Endothelial cell of umbilical vein (primary cell): ENCODE measurements around the gene PDCD11. TPM values are rescaled to one million over a fixed set of nuclear protein-coding genes. Genes with fewer than 3 reads are reported as not detected.
A peak's percentile ranks its signal among the peaks of the same experiment; 100 is the strongest.

Source experiments
- BruUV-seq: library from RNA; stranded (reverse); fragments of 400-500 nt; replicated peaks from 2 replicates; lab custom pipeline; 2021; lab: Mats Ljungman, UMichigan
- CTCF ChIA-PET: fragments of 300-600, 350-600 bp; sonication (Branson Sonifier 250); formaldehyde crosslinking; loops from one replicate; lab custom pipeline; 2021; ENCODE audit warnings: antibody characterized with exemption, inconsistent platforms; lab: Charles Lee
- POLR2A ChIA-PET: fragments of 300-600, 350-600 bp; sonication (Branson Sonifier 250); formaldehyde crosslinking; loops from one replicate; lab custom pipeline; 2021; ENCODE audit warnings: antibody characterized with exemption, inconsistent platforms; lab: Charles Lee
- DNase-seq: peaks from one replicate; pipeline ENCODE4 v3.0.0-alpha.2; 2011; ENCODE audit warnings: low read depth, low spot score
- FAIRE-seq: peaks from 2 replicates; lab custom pipeline; 2011; peaks lifted over from hg19 to GRCh38; lab: Jason Lieb, UNC
- H2AFZ ChIP-seq: 2 replicates; pipeline ENCODE4 v1.6.0; 2012; ENCODE audit warnings: low read depth, low read length, control low read depth, inconsistent platforms
- H3K27ac ChIP-seq: 2 replicates; pipeline ENCODE4 v1.5.1; 2011; ENCODE audit warnings: low read depth, mild to moderate bottlenecking, control low read depth, low read length, moderate library complexity; ENCODE audit not compliant: insufficient read depth
- H3K27me3 ChIP-seq, 2 experiments: 2 replicates each; pipeline versions ENCODE4 v1.6.0 to v1.6.1; 2011; ENCODE audit warnings: low read length in 2 of 2, mixed read lengths in 1 of 2; ENCODE audit not compliant: control insufficient read depth in 2 of 2, insufficient read depth in 2 of 2
- H3K36me3 ChIP-seq, 2 experiments: 2 replicates in 1 of 2; 3 replicates in 1 of 2; pipeline ENCODE4 v1.5.1; 2011; ENCODE audit warnings: low read length in 2 of 2, mild to moderate bottlenecking in 1 of 2, moderate library complexity in 1 of 2; ENCODE audit not compliant: control insufficient read depth in 2 of 2, insufficient read depth in 2 of 2; ENCODE audit errors: extremely low read depth in 1 of 2
- H3K4me1 ChIP-seq: 3 replicates; pipeline ENCODE4 v1.5.1; 2011; ENCODE audit warnings: mild to moderate bottlenecking, low read length; ENCODE audit not compliant: control insufficient read depth, insufficient read depth; ENCODE audit errors: extremely low read depth
- H3K4me2 ChIP-seq: 2 replicates; pipeline ENCODE4 v1.6.1; 2011; ENCODE audit warnings: low read length, control low read depth, mixed read lengths; ENCODE audit not compliant: insufficient read depth
- H3K4me3 ChIP-seq, 3 experiments: fragments of 200-600 bp in 1 of 3; sonication (generic), shearing (Covaris generic) in 1 of 3; replicated peaks in 1 of 3; 2 replicates each; pipeline ENCODE4 v1.5.1; 2011 to 2016; ENCODE audit warnings: control low read depth in 3 of 3, low read length in 3 of 3, mild to moderate bottlenecking in 2 of 3, inconsistent platforms in 1 of 3, low read depth in 1 of 3, moderate library complexity in 1 of 3; ENCODE audit not compliant: insufficient read depth in 1 of 3
- H3K79me2 ChIP-seq: 2 replicates; pipeline ENCODE4 v1.6.0; 2012; ENCODE audit warnings: low read length, inconsistent platforms; ENCODE audit not compliant: control insufficient read depth, insufficient read depth
- H3K9ac ChIP-seq: replicated peaks from 2 replicates; pipeline ENCODE3; 2011; ENCODE audit warnings: low read length, control low read depth; ENCODE audit not compliant: insufficient read depth; ENCODE audit errors: extremely low read depth
- H3K9me1 ChIP-seq: replicated peaks from 3 replicates; pipeline ENCODE4 v1.6.0; 2011; ENCODE audit warnings: mild to moderate bottlenecking, low read length; ENCODE audit not compliant: control insufficient read depth, insufficient read depth; ENCODE audit errors: extremely low read depth
- H3K9me3 ChIP-seq: replicated peaks from 2 replicates; pipeline ENCODE4 v1.5.1; 2012; ENCODE audit warnings: low read length, inconsistent platforms; ENCODE audit not compliant: control insufficient read depth, insufficient read depth
- H4K20me1 ChIP-seq: replicated peaks from 2 replicates; pipeline ENCODE3; 2011; ENCODE audit warnings: mild to moderate bottlenecking, low read length; ENCODE audit not compliant: control insufficient read depth, insufficient read depth; ENCODE audit errors: extremely low read depth
- CTCF ChIP-seq, 2 donors: IDR thresholded peaks; 1 replicate in 1 of 2; 2 replicates in 1 of 2; pipeline ENCODE4 v1.5.1; 2011; ENCODE audit warnings: low read length in 2 of 2, mild to moderate bottlenecking in 2 of 2, moderate library complexity in 2 of 2, control low read depth in 1 of 2, inconsistent platforms in 1 of 2, low read depth in 1 of 2; ENCODE audit not compliant: insufficient read depth in 1 of 2; ENCODE audit errors: extremely low read depth in 1 of 2
- EZH2 ChIP-seq: IDR thresholded peaks from 2 replicates; pipeline ENCODE4 v1.6.1; 2012; ENCODE audit warnings: borderline replicate concordance, low read depth, mild to moderate bottlenecking, moderate library complexity, low read length, inconsistent platforms; ENCODE audit not compliant: severe bottlenecking
- FOS ChIP-seq: IDR thresholded peaks from 2 replicates; pipeline ENCODE4 v1.6.1; 2011; ENCODE audit warnings: mild to moderate bottlenecking, low read length, moderate library complexity, borderline replicate concordance; ENCODE audit not compliant: insufficient read depth
- GATA2 ChIP-seq: IDR thresholded peaks from 2 replicates; pipeline ENCODE4 v1.7.0; 2011; ENCODE audit warnings: low read depth, mild to moderate bottlenecking, moderate library complexity, mixed read lengths, low read length; ENCODE audit not compliant: insufficient read length, insufficient read depth
- JUN ChIP-seq: IDR thresholded peaks from 2 replicates; pipeline ENCODE4 v1.6.1; 2011; ENCODE audit warnings: borderline replicate concordance, low read depth; ENCODE audit not compliant: insufficient read length, insufficient read depth
- MYC ChIP-seq: IDR thresholded peaks from one replicate; pipeline ENCODE4 v1.6.1; 2011; ENCODE audit warnings: mild to moderate bottlenecking, low read depth, low read length
- POLR2A ChIP-seq: IDR thresholded peaks from 2 replicates; pipeline ENCODE4 v1.6.1; 2012; ENCODE audit warnings: low read depth, mild to moderate bottlenecking, control low read depth, low read length
- POLR2AphosphoS5 ChIP-seq: IDR thresholded peaks from 2 replicates; pipeline ENCODE4 v1.6.1; 2012; ENCODE audit warnings: low read depth, mild to moderate bottlenecking, control low read depth, low read length, moderate library complexity; ENCODE audit not compliant: insufficient read depth
- dilution Hi-C: fragments of 300-500 bp; cut with MboI; formaldehyde crosslinking; loops from one replicate; pipeline ENCODE4 v1.15.0; 2019; ENCODE audit warnings: low sequenced_read_pairs; ENCODE audit not compliant: extremely low pct_ligation_motif_present
- intact Hi-C: fragments of 100-400 bp; cut with micrococcal nuclease; formaldehyde crosslinking; loops from one replicate; pipeline ENCODE4 v1.10.0; 2022
- polyA plus RNA-seq, 4 experiments: library from polyadenylated mRNA; depleted of rRNA in 3 of 4; stranded (reverse) in 3 of 4; unstranded in 1 of 4; fragments of >200 nt; gene quantifications; 2 replicates each; pipeline versions ENCODE4 v1.2.1 to v1.2.3, GENCODE V29; 2011 to 2012; ENCODE audit warnings: missing spikeins in 1 of 4
- total RNA-seq: library from RNA; stranded (reverse); gene quantifications from 2 replicates; pipeline ENCODE4 v1.2.3, GENCODE V29; 2021
- TF ChIP-seq, protein P1 (sequence below): IDR thresholded peaks from 2 replicates; pipeline ENCODE4 v1.6.1; 2011; ENCODE audit not compliant: insufficient read depth, insufficient read length

The PDCD11 gene
- total and polyA plus RNA-seq, 2 donors (not counting 3 experiments of a cell fraction or from before 2014, with no cell fraction given) = 12.6 to 52.7 TPM

- intact Hi-C loops = loop anchor here (1.0 kb wide), 1 partner anchor 46 kb away; the partner anchor contains the start of genes ATP5MK and PDCD11
- no peak for DNase-seq
- dilution Hi-C loops = no loop called here
These were observed 46.3 kb upstream of the PDCD11 start for GRCh38 chr10:103350175-103350516.

DNA sequence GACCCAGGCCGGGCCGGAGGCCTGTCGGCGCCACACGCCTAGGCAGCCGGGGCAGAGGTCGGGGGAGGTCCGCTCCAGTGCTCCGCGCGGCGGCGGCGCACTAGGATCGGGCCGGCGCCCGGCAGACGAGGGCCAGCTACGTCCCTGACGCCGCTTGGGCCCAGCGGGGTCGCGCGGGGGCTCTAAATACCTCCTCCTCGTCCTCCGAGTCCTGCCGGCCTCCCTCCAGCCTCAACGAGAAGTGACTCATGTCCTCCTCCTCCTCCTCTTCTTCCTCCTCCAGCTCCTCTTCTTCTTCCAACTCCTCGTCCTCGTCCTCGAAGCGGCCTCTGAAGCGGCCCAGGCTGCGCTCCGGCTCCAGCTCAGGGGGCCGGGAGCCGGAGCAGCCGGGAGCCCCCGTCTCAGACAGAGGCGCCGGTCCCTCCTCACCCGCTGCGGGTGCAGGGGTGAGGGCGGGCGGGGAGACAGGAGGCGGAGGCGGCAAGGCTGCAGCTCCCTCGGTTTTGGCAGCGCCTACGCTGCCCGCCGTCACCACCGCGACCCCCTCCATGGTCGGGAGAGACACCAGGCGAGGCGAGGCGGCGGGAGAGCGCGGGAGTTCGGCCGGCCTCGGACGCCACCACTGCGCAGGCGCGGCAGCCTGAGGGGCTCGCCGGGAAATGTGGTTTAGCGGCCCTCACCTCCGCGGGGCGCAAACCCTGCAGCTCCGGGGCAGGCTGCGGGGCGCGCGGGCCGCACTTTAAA lies 45.7 kb upstream of the PDCD11 start, which contains the start of gene PCGF6:
TSS of gene PCGF6 (minus strand) at position 624 of the 744 bp plus-strand sequence. CDS start at position 550, 74 bp downstream.
- DNase-seq = peak; percentile 87
- Histone ChIP-seq H3K79me2 (peaks cover 9% of the 10 kb centered on the region), H3K27me3 (no peaks in the 10 kb centered on the region), H3K4me2 (peak within 1 kb of the TSS; percentile 95), H3K9ac (peak within 1 kb of the TSS; percentile 49), H4K20me1 (no peaks in the 10 kb centered on the region), H3K36me3 (peaks cover 2 to 3% of the 10 kb centered on the region in 2 experiments), H3K9me3 (no peaks in the 10 kb centered on the region), H3K27ac (peak within 1 kb of the TSS; percentile 37), H3K4me1 (peaks cover 2% of the 10 kb centered on the region), H3K9me1 (no peaks in the 10 kb centered on the region), H2AFZ (peak within 1 kb of the TSS; percentile 94), H3K4me3 (peak within 1 kb of the TSS; percentile 62 to 80 (median 71))
- ChIA-PET POLR2A (interaction anchor here (0.5 kb wide), 1 partner anchor 1177 kb away, joined by 3 read pairs; no protein-coding TSS in a partner anchor), CTCF (interaction anchor here (0.8 to 1.7 kb wide), 3 partner anchors 8 to 16 kb away, joined by 3 to 8 read pairs (median 3); no protein-coding TSS in a partner anchor)
- FAIRE-seq = peak; percentile 77
- dilution Hi-C loops = no loop called here
- TF ChIP-seq POLR2A (peak; percentile 55), FOS (peak; percentile 9), MYC (no peak), JUN (no peak), GATA2 (no peak), EZH2 (no peak), POLR2AphosphoS5 (peak; percentile 35), CTCF (IDR thresholded peaks at IDR 0.05; ENCODE audit: extremely low read depth in 1 of 2, insufficient read depth in 1 of 2, low read depth in 1 of 2, low read length in 2 of 2) (peak in 1 of 2 donors; percentile 9)
- TF ChIP-seq, protein P1, sequence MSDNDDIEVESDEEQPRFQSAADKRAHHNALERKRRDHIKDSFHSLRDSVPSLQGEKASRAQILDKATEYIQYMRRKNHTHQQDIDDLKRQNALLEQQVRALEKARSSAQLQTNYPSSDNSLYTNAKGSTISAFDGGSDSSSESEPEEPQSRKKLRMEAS = no peak
- no TSS peak for BruUV-seq
- intact Hi-C loops = loop anchor here (1.0 kb wide), 2 partner anchors 17 to 46 kb away; partner anchors contain the start of genes ATP5MK, PDCD11 and TAF5

More at GRCh38 chr10:103350175-103350516, 46.3 kb upstream of the PDCD11 start:
- POLR2A ChIA-PET = no interaction called here
- Histone ChIP-seq H4K20me1 (no peaks in the 10 kb centered on the region), H3K27me3 (no peaks in the 10 kb centered on the region), H2AFZ (peak overlapping the region; percentile 94), H3K9me3 (no peaks in the 10 kb centered on the region), H3K4me3 (peak overlapping the region; percentile 62 to 80 (median 71)), H3K79me2 (peaks cover 9% of the 10 kb centered on the region), H3K9ac (peak overlapping the region; percentile 49), H3K4me2 (peak overlapping the region; percentile 31), H3K9me1 (no peaks in the 10 kb centered on the region), H3K27ac (peak overlapping the region; percentile 37), H3K36me3 (peaks cover 2 to 6% of the 10 kb centered on the region in 2 experiments), H3K4me1 (peaks cover 2% of the 10 kb centered on the region)
- TF ChIP-seq GATA2 = no peak
- TSS peak; percentile 20 for BruUV-seq
- FAIRE-seq = no peak
- CTCF ChIA-PET = interaction anchor here (1.0 to 1.7 kb wide), 2 partner anchors 9 to 16 kb away, joined by 3 to 8 read pairs; no protein-coding TSS in a partner anchor
